Neuronal stem cell (in vitro differentiated cells): ENCODE data around the gene ERICH2.

Source experiments
- DNase-seq: peaks from one replicate; pipeline ENCODE4 v3.0.0-alpha.2; 2013; ENCODE audit warnings: low spot score
- H2AFZ ChIP-seq: one replicate; pipeline ENCODE4 v1.6.1; 2013; ENCODE audit warnings: mild to moderate bottlenecking, low read length, inconsistent platforms
- H2AK5ac ChIP-seq: 2 replicates; pipeline ENCODE4 v1.6.1; 2013; ENCODE audit warnings: low read depth, mild to moderate bottlenecking, inconsistent platforms, low read length, moderate library complexity, mixed read lengths
- H2BK120ac ChIP-seq: 2 replicates; pipeline ENCODE4 v1.6.1; 2013; ENCODE audit warnings: low read depth, mild to moderate bottlenecking, inconsistent platforms, low read length, moderate library complexity, mixed read lengths
- H2BK12ac ChIP-seq: one replicate; pipeline ENCODE4 v1.6.1; 2013; ENCODE audit warnings: low read length, inconsistent platforms
- H2BK15ac ChIP-seq: 2 replicates; pipeline ENCODE4 v1.6.1; 2013; ENCODE audit warnings: mild to moderate bottlenecking, low read length, inconsistent platforms, mixed read lengths
- H2BK5ac ChIP-seq: one replicate; pipeline ENCODE4 v1.6.1; 2013; ENCODE audit warnings: inconsistent platforms, mild to moderate bottlenecking, low read length, moderate library complexity
- H3K14ac ChIP-seq: one replicate; pipeline ENCODE4 v1.6.1; 2013; ENCODE audit warnings: low read length, inconsistent platforms
- H3K18ac ChIP-seq: 2 replicates; pipeline ENCODE4 v1.6.1; 2013; ENCODE audit warnings: low read length, inconsistent platforms
- H3K23ac ChIP-seq: 2 replicates; pipeline ENCODE4 v1.6.1; 2013; ENCODE audit warnings: low read depth, mild to moderate bottlenecking, mixed read lengths, low read length, inconsistent platforms; ENCODE audit not compliant: poor library complexity
- H3K27ac ChIP-seq: replicated peaks from 3 replicates; pipeline ENCODE4 v1.5.1; 2013; ENCODE audit warnings: low read length, inconsistent platforms
- H3K27me3 ChIP-seq, 3 experiments: 2 replicates each; pipeline ENCODE4 v1.6.1; 2013; ENCODE audit warnings: low read length in 3 of 3, mild to moderate bottlenecking in 2 of 3, inconsistent platforms in 1 of 3, low read depth in 1 of 3, mixed read lengths in 1 of 3, moderate library complexity in 1 of 3; ENCODE audit not compliant: control insufficient read depth in 3 of 3, insufficient read depth in 3 of 3
- H3K36me3 ChIP-seq, 2 donors: replicated peaks in 1 of 2; 2 replicates each; pipeline ENCODE4 v1.6.1; 2013; ENCODE audit warnings: low read length in 2 of 2; ENCODE audit not compliant: control insufficient read depth in 2 of 2, insufficient read depth in 2 of 2
- H3K4ac ChIP-seq: 2 replicates; pipeline ENCODE4 v1.6.1; 2013; ENCODE audit warnings: inconsistent platforms, mild to moderate bottlenecking, low read length, moderate library complexity
- H3K4me1 ChIP-seq, 2 donors: 1 replicate in 1 of 2; 2 replicates in 1 of 2; pipeline ENCODE4 v1.6.1; 2013; ENCODE audit warnings: low read length in 2 of 2, low read depth in 1 of 2; ENCODE audit not compliant: control insufficient read depth in 2 of 2, insufficient read depth in 1 of 2
- H3K4me2 ChIP-seq: one replicate; pipeline ENCODE4 v1.6.1; 2013; ENCODE audit warnings: mild to moderate bottlenecking, low read length, inconsistent platforms; ENCODE audit not compliant: insufficient read depth, poor library complexity, severe bottlenecking
- H3K4me3 ChIP-seq, 2 donors: 2 replicates each; pipeline ENCODE4 v1.5.1; 2013; ENCODE audit warnings: low read length in 2 of 2, mild to moderate bottlenecking in 2 of 2, inconsistent platforms in 1 of 2, moderate library complexity in 1 of 2
- H3K79me1 ChIP-seq: one replicate; pipeline ENCODE4 v1.6.1; 2013; ENCODE audit warnings: low read depth, mild to moderate bottlenecking, inconsistent platforms, low read length, moderate library complexity
- H3K9ac ChIP-seq: one replicate; pipeline ENCODE4 v1.6.1; 2013; ENCODE audit warnings: mild to moderate bottlenecking, low read depth, low read length, inconsistent platforms; ENCODE audit not compliant: poor library complexity
- H3K9me3 ChIP-seq, 2 donors: replicated peaks in 1 of 2; 2 replicates each; pipeline versions ENCODE3 to v1.6.1; 2013; ENCODE audit warnings: low read length in 2 of 2, mild to moderate bottlenecking in 2 of 2, inconsistent platforms in 1 of 2, low read depth in 1 of 2, mixed read lengths in 1 of 2, moderate library complexity in 1 of 2; ENCODE audit not compliant: control insufficient read depth in 2 of 2, insufficient read depth in 1 of 2
- H4K8ac ChIP-seq: one replicate; pipeline ENCODE4 v1.6.1; 2013; ENCODE audit warnings: low read depth, mild to moderate bottlenecking, inconsistent platforms, low read length, moderate library complexity
- H4K91ac ChIP-seq: one replicate; pipeline ENCODE4 v1.6.1; 2013; ENCODE audit warnings: low read length, low read depth, mild to moderate bottlenecking, inconsistent platforms; ENCODE audit not compliant: poor library complexity
- WGBS, 2 donors: extraction: QIAGEN DNeasy Blood & Tissue Kit; methylation state at CpG; one replicate each; pipeline ENCODE4 v1.1.7; 2013; ENCODE audit warnings: missing lambda C conversion rate in 2 of 2, mixed read lengths in 1 of 2; ENCODE audit not compliant: insufficient read length in 2 of 2, insufficient replicate concordance in 1 of 2; ENCODE audit errors: extremely low coverage in 2 of 2; 5-methylcytosine and 5-hydroxymethylcytosine counted together

The ERICH2 gene

DNA sequence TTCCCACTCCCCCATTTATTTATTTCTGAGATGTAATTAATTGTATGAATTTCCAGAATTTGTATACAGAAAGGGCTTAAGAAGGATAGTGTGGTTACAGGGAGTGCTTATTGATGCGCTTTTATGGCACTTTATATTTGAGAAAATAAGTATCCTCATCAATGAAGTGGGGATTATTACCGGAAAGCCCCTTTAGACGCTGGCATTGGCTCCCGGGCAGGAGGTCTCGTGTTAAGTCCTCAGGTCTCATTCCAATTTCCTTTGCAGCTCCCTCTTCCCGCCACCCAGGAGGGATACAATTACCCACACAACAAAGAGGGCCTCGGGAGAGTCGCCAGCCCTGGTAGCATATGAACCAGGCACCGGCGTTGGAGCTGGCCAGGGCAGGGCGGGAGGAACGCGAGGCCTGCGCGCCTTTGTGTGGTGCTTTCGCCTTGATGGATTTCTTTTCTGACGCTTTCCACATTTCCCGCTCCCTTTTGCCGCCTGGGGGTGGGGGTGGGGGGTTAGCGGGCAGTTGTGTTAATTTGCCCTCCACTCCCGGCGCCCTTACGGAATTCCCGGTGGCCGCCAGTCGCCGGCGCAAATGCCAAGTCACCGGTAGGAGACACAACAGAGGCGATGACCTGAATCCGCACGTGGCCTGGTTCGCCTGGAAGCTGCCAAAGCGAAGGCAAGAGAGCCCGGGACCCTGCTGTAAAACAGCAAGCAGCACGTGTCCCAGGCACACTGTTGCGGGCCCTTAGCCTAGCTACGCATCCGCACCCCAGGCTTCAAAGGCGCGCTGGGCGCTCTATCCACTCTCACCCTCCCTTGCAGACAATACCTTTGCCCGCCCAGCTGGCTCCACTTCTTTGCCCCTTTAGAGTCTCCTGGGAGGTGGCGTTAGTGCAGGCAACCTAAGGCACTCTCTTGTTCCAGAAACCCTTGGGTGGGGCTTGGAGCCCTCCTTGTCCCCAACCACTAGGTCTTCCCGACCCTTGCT is 49.8 kb downstream of the ERICH2 start:
- no peaks in the 10 kb centered on the region for H3K36me3 ChIP-seq
- H2BK12ac ChIP-seq = no peak overlapping the region
- no CpG with 5 or more reads among the region's 45 CpGs for WGBS, 2 donors
- no peak overlapping the region for H3K14ac ChIP-seq
- H3K9ac ChIP-seq = no peak overlapping the region
- H4K91ac ChIP-seq = no peak overlapping the region
- peaks cover 22 to 23% of the 10 kb centered on the region in 2 donors for H3K4me1 ChIP-seq
- H2AFZ ChIP-seq = no peak overlapping the region
- no peak overlapping the region for H4K8ac ChIP-seq
- no peak overlapping the region for H3K4me2 ChIP-seq
- peaks cover 0 to 3% of the 10 kb centered on the region in 2 donors for H3K9me3 ChIP-seq
- no peak overlapping the region for H3K4me3 ChIP-seq
- H3K27me3 ChIP-seq = peaks cover 43 to 96% (median 96%) of the 10 kb centered on the region in 3 experiments
- peak overlapping the region; percentile 89 for H2AK5ac ChIP-seq
- H3K4ac ChIP-seq = no peak overlapping the region
- H3K27ac ChIP-seq = no peak overlapping the region
- no peak overlapping the region for H3K23ac ChIP-seq
- DNase-seq = peak; percentile 31
- H2BK120ac ChIP-seq = no peak overlapping the region
- peak overlapping the region; percentile 71 for H3K18ac ChIP-seq
- no peak overlapping the region for H2BK15ac ChIP-seq
- no peak overlapping the region for H2BK5ac ChIP-seq
- H3K79me1 ChIP-seq = no peaks in the 10 kb centered on the region

DNA sequence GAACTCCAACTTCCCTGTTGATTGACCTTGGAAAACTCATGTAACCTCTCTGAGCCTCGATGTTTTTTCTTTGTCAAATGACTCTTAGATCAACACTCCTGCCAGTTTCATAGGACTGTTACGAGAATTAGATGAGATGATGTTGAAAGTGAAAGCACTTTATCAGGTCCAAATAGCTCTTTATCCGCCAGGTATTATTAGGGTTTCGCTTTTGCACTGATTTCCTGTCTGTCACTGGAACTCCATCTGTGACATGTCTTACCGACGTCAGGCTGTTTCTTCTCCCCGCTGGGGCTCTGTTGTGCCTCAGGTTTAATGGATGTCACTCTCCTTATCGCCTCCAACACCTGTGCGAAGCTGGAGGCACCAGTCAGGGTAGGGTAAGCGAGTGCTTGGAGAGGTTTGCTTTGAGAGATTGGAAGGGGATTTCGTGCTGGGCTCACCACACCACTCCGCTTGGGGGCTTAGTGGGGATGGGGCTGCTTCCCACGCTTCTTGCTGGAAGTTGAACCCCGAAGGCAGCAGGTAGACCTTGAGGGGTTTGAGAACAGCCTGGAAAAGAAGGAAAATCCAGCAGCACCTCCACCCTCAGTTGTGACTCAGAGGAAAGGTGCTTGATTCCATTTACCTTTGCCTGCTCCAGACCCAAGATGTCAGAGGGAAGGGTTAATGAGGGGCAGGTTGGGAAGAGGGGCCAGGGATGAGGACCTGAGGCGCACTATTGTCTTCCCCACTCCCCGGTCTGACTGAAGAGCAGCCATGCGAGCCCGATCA is 50.8 kb downstream of the ERICH2 start:
- no peak overlapping the region for H3K4ac ChIP-seq
- H3K9ac ChIP-seq = no peak overlapping the region
- H3K4me2 ChIP-seq = no peak overlapping the region
- H2AFZ ChIP-seq = no peak overlapping the region
- no peak overlapping the region for H3K18ac ChIP-seq
- no peaks in the 10 kb centered on the region for H3K36me3 ChIP-seq
- H3K79me1 ChIP-seq = no peaks in the 10 kb centered on the region
- no peak overlapping the region for H2BK15ac ChIP-seq
- no peak overlapping the region for H2BK5ac ChIP-seq
- no peak overlapping the region for H2BK120ac ChIP-seq
- H4K8ac ChIP-seq = no peak overlapping the region
- no peak overlapping the region for H4K91ac ChIP-seq
- no peak overlapping the region for H3K23ac ChIP-seq
- no peak overlapping the region for H3K27ac ChIP-seq
- H3K4me3 ChIP-seq = no peak overlapping the region
- no peak overlapping the region for H2AK5ac ChIP-seq
- H2BK12ac ChIP-seq = no peak overlapping the region
- DNase-seq = no peak
- WGBS, 2 donors = no CpG with 5 or more reads among the region's 18 CpGs
- peaks cover 39 to 98% (median 92%) of the 10 kb centered on the region in 3 experiments for H3K27me3 ChIP-seq
- peaks cover 21 to 23% of the 10 kb centered on the region in 2 donors for H3K4me1 ChIP-seq
- H3K9me3 ChIP-seq = peaks cover 0 to 3% of the 10 kb centered on the region in 2 donors
- no peak overlapping the region for H3K14ac ChIP-seq

DNA sequence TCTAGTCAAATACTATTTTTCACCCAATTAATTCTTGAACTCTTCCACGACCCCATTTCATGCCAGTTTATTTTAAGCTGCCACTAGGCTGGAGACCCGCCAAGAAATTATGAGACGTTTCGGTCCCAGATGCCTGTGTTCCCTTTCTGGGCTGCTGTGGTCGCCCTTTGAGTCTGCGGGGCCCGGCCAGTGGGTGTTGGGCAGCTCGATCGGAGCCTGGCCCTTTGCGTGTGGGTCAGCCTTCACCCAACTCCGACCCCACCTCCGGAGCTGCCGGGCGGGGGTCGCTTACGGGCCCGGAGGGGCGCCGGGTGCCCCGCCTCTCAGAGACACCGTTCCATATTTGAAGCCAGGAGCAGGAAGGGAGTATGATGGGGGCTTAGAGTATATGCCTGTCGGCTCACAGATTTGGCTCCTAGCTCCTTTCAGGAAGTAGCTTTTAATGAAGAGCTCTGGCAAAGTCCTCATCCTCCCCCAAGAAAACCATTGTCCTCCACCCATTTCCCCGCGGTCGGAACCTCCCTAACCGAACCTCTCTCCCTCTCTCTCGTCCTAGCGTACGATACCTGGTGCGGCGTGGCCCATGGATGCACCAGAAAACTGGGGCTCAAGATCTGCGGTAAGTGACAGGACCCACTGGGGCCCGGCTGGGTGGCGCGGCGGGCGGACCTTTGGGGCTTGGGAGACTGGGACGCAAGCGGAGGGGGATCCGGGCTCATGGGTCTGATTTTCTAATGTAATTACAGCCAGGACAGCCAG is 51.5 kb downstream of the ERICH2 start:
- H3K27me3 ChIP-seq = peaks cover 36 to 94% (median 85%) of the 10 kb centered on the region in 3 experiments
- no peaks in the 10 kb centered on the region for H3K79me1 ChIP-seq
- no peak overlapping the region for H2BK120ac ChIP-seq
- no peak overlapping the region for H2BK5ac ChIP-seq
- peaks cover 17 to 22% of the 10 kb centered on the region in 2 donors for H3K4me1 ChIP-seq
- H3K14ac ChIP-seq = no peak overlapping the region
- no peak overlapping the region for H3K4me3 ChIP-seq
- no peak overlapping the region for H2BK12ac ChIP-seq
- H3K4ac ChIP-seq = no peak overlapping the region
- H2BK15ac ChIP-seq = no peak overlapping the region
- H3K36me3 ChIP-seq = no peaks in the 10 kb centered on the region
- H3K27ac ChIP-seq = no peak overlapping the region
- H3K4me2 ChIP-seq = peak overlapping the region; percentile 94
- H3K23ac ChIP-seq = no peak overlapping the region
- peak overlapping the region; percentile 90 for H2AFZ ChIP-seq
- H2AK5ac ChIP-seq = no peak overlapping the region
- peaks cover 0 to 3% of the 10 kb centered on the region in 2 donors for H3K9me3 ChIP-seq
- no peak overlapping the region for H3K9ac ChIP-seq
- no peak overlapping the region for H4K91ac ChIP-seq
- no peak overlapping the region for H4K8ac ChIP-seq
- DNase-seq = no peak
- peak overlapping the region; percentile 82 for H3K18ac ChIP-seq
- no CpG with 5 or more reads among the region's 40 CpGs for WGBS, 2 donors
